ENCODE data around the gene PRKCD. TPM values are rescaled to one million over a fixed set of nuclear protein-coding genes. Genes with fewer than 3 reads are reported as not detected.

The PRKCD gene
- total RNA-seq, 1 donor from 2014 or later = 3.7 TPM

DNA sequence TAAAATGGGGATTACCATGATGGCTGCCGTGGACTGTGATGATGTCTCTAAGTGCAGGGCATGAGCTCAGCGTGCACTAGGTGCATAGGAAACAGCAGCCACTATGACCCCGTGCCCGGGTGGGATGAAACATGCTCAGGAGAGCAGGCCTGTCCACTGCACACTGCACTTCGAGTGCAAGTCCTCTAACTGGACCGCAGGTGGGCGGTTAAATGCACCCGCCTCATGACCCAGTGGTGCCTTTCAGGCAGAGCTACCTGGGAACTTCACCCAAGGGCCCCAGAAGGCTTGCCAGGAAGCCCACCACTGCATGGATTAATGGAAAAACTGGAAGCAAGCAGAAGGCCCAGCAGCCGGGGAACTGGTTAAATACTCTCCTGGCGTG lies 34.0 kb downstream of the PRKCD start:
- peaks cover 0 to 3% (median under 1%) of the 10 kb centered on the region in 3 donors for H3K27me3 ChIP-seq (ENCODE audit: control insufficient read depth in 3 of 3, insufficient read depth in 3 of 3, low read length in 3 of 3)
- no peak overlapping the region for H3K4me3 ChIP-seq (ENCODE audit: low read length in 3 of 3)
- no peak overlapping the region for H3K27ac ChIP-seq (ENCODE audit: low read depth, low read length)
- peaks cover 0 to 2% (median under 1%) of the 10 kb centered on the region in 3 donors for H3K36me3 ChIP-seq (ENCODE audit: control insufficient read depth in 3 of 3, insufficient read depth in 3 of 3, low read length in 3 of 3)
- H3K4me1 ChIP-seq (ENCODE audit: control insufficient read depth in 3 of 3, insufficient read depth in 3 of 3, low read length in 3 of 3) = peaks cover 16 to 31% (median 21%) of the 10 kb centered on the region in 3 donors
- H3K9me3 ChIP-seq (ENCODE audit: control insufficient read depth in 3 of 3, low read length in 3 of 3) = no peaks in the 10 kb centered on the region
- H3K9ac ChIP-seq (ENCODE audit: low read depth in 1 of 3, low read length in 3 of 3) = peak overlapping the region in 1 of 3 donors; percentile 45

- no peak overlapping the region for H3K4me3 ChIP-seq (ENCODE audit: low read length in 3 of 3)
- no peak overlapping the region for H3K27ac ChIP-seq (ENCODE audit: low read depth, low read length)
- H3K27me3 ChIP-seq (ENCODE audit: control insufficient read depth in 3 of 3, insufficient read depth in 3 of 3, low read length in 3 of 3) = peaks cover 2 to 3% (median 3%) of the 10 kb centered on the region in 3 donors
- peaks cover 0 to 2% (median 0%) of the 10 kb centered on the region in 3 donors for H3K36me3 ChIP-seq (ENCODE audit: control insufficient read depth in 3 of 3, insufficient read depth in 3 of 3, low read length in 3 of 3)
- H3K9me3 ChIP-seq (ENCODE audit: control insufficient read depth in 3 of 3, low read length in 3 of 3) = no peaks in the 10 kb centered on the region
- no peak overlapping the region for H3K9ac ChIP-seq (ENCODE audit: low read depth in 1 of 3, low read length in 3 of 3)
- peaks cover 16 to 31% (median 21%) of the 10 kb centered on the region in 3 donors for H3K4me1 ChIP-seq (ENCODE audit: control insufficient read depth in 3 of 3, insufficient read depth in 3 of 3, low read length in 3 of 3)
Observed at GRCh38 chr3:53195602-53196574, 34.9 kb downstream of the PRKCD start.

DNA sequence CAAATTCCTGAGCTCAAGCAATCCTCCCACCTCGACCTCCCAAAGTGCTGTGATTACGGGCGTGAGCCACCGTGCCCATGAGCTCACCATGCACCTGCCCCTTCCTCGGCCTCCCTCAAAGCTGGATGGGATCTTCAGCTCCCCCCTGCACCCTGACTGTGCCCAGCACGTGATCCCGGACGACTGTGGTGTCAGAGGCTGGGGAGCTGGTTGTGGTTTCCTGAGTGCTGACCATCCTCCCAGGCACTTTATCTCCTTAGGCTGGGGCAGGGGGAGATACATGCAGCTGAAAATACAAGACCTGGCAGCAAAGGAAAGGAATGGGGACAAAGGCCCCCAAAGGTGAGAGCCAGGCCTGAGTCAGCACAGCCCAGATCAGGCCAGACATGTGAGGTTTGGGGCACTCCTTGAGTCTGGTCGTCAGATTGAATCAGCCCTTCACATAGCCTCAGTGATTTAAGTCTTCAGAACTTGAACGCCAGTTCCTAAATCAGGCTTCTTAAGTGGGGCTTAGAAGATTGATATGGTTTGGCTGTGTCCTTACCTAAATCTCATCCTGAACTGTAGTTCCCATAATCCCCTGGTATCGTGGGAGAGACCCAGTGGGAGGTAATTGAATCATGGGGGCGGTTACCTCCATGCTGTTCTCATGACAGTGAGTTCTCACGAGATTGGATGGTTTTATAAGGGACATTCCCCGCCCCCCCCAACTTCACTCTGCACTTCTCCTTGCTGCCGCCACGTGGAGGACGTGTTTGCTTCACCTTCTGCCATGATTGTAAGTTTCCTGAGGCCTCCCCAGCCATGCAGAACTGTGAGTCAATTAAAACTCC lies 35.8 kb downstream of the PRKCD start:
- H3K36me3 ChIP-seq (ENCODE audit: control insufficient read depth in 3 of 3, insufficient read depth in 3 of 3, low read length in 3 of 3) = peaks cover 0 to 2% (median 0%) of the 10 kb centered on the region in 3 donors
- H3K9me3 ChIP-seq (ENCODE audit: control insufficient read depth in 3 of 3, low read length in 3 of 3) = no peaks in the 10 kb centered on the region
- no peak overlapping the region for H3K9ac ChIP-seq (ENCODE audit: low read depth in 1 of 3, low read length in 3 of 3)
- peaks cover 2 to 3% (median 3%) of the 10 kb centered on the region in 3 donors for H3K27me3 ChIP-seq (ENCODE audit: control insufficient read depth in 3 of 3, insufficient read depth in 3 of 3, low read length in 3 of 3)
- H3K4me3 ChIP-seq (ENCODE audit: low read length in 3 of 3) = no peak overlapping the region
- peaks cover 16 to 31% (median 21%) of the 10 kb centered on the region in 3 donors for H3K4me1 ChIP-seq (ENCODE audit: control insufficient read depth in 3 of 3, insufficient read depth in 3 of 3, low read length in 3 of 3)
- no peak overlapping the region for H3K27ac ChIP-seq (ENCODE audit: low read depth, low read length)

DNA sequence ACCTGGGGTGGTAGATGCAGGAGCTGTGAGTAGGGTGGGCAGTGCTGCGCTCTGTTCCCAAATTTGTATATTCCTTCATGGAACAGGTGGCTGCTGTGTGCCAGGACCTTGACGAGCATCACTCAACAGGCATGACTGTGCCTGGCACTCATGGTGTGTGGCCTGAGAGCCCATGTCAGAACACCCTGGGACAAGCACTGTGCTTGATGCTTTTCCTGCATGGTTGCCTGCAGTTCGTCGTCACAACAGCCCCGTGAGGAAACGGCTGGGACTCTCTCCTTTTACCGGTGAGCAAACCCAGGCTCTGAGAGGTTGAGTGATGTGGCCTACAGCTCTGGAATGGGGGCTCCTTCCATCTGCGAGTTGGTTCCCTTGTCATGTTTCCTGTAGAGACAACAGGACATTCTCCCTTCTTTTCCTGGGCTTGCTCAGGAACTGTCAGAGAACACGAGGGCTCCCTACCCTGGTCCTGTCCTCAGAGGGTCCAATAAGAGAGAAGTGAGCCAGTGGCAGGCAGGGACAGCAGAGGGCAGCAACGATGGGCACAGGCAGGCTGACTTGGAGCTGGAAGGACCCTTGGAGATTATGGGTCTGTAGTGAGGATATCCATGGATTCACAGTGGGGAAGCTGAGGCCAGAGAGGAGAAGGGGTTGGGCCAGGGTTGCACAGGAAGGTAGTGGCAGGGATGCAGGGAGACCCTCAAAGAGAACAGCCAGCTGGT lies 37.4 kb downstream of the PRKCD start:
- H3K9me3 ChIP-seq (ENCODE audit: control insufficient read depth in 3 of 3, low read length in 3 of 3) = no peaks in the 10 kb centered on the region
- no peaks in the 10 kb centered on the region for H3K36me3 ChIP-seq (ENCODE audit: control insufficient read depth in 3 of 3, insufficient read depth in 3 of 3, low read length in 3 of 3)
- H3K27ac ChIP-seq (ENCODE audit: low read depth, low read length) = no peak overlapping the region
- H3K4me3 ChIP-seq (ENCODE audit: low read length in 3 of 3) = no peak overlapping the region
- H3K9ac ChIP-seq (ENCODE audit: low read depth in 1 of 3, low read length in 3 of 3) = peak overlapping the region in 1 of 3 donors; percentile 25
- peaks cover 2 to 3% (median 3%) of the 10 kb centered on the region in 3 donors for H3K27me3 ChIP-seq (ENCODE audit: control insufficient read depth in 3 of 3, insufficient read depth in 3 of 3, low read length in 3 of 3)
- peaks cover 16 to 28% (median 19%) of the 10 kb centered on the region in 3 donors for H3K4me1 ChIP-seq (ENCODE audit: control insufficient read depth in 3 of 3, insufficient read depth in 3 of 3, low read length in 3 of 3)

DNA sequence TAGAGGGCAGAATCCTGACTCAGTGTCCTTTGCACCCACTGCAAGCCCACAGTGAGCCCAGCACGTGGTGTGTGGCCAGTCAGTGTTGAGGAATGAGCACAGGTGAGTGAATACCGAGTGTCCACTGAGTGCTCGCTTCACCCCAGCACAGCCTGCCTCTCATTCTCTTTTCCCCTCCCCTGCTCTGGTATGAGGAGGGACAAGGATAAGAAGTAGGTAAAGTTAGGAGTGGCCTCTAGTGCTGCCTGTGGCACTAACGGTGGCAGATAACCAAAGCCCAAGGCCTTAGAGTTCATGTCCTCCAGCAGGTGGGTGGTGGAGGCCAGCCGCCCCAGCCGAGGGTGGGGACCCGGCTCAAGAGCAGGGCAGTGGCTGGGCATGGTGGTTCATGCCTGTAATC lies 38.0 kb downstream of the PRKCD start:
- Histone ChIP-seq H3K27me3 (ENCODE audit: control insufficient read depth in 3 of 3, insufficient read depth in 3 of 3, low read length in 3 of 3) (peaks cover 2 to 3% (median 3%) of the 10 kb centered on the region in 3 donors), H3K36me3 (ENCODE audit: control insufficient read depth in 3 of 3, insufficient read depth in 3 of 3, low read length in 3 of 3) (no peaks in the 10 kb centered on the region), H3K9me3 (ENCODE audit: control insufficient read depth in 3 of 3, low read length in 3 of 3) (no peaks in the 10 kb centered on the region), H3K4me3 (ENCODE audit: low read length in 3 of 3) (no peak overlapping the region), H3K27ac (ENCODE audit: low read depth, low read length) (no peak overlapping the region), H3K9ac (ENCODE audit: low read depth in 1 of 3, low read length in 3 of 3) (no peak overlapping the region), H3K4me1 (ENCODE audit: control insufficient read depth in 3 of 3, insufficient read depth in 3 of 3, low read length in 3 of 3) (peaks cover 11 to 23% (median 14%) of the 10 kb centered on the region in 3 donors)

- no peak overlapping the region for H3K9ac ChIP-seq (ENCODE audit: low read depth in 1 of 3, low read length in 3 of 3)
- H3K4me3 ChIP-seq (ENCODE audit: low read length in 3 of 3) = no peak overlapping the region
- H3K36me3 ChIP-seq (ENCODE audit: control insufficient read depth in 3 of 3, insufficient read depth in 3 of 3, low read length in 3 of 3) = no peaks in the 10 kb centered on the region
- peaks cover 5 to 14% (median 6%) of the 10 kb centered on the region in 3 donors for H3K4me1 ChIP-seq (ENCODE audit: control insufficient read depth in 3 of 3, insufficient read depth in 3 of 3, low read length in 3 of 3)
- no peak overlapping the region for H3K27ac ChIP-seq (ENCODE audit: low read depth, low read length)
- H3K9me3 ChIP-seq (ENCODE audit: control insufficient read depth in 3 of 3, low read length in 3 of 3) = no peaks in the 10 kb centered on the region
- peaks cover 2 to 3% (median 3%) of the 10 kb centered on the region in 3 donors for H3K27me3 ChIP-seq (ENCODE audit: control insufficient read depth in 3 of 3, insufficient read depth in 3 of 3, low read length in 3 of 3)
Observed at GRCh38 chr3:53199834-53200233, 38.8 kb downstream of the PRKCD start.

DNA sequence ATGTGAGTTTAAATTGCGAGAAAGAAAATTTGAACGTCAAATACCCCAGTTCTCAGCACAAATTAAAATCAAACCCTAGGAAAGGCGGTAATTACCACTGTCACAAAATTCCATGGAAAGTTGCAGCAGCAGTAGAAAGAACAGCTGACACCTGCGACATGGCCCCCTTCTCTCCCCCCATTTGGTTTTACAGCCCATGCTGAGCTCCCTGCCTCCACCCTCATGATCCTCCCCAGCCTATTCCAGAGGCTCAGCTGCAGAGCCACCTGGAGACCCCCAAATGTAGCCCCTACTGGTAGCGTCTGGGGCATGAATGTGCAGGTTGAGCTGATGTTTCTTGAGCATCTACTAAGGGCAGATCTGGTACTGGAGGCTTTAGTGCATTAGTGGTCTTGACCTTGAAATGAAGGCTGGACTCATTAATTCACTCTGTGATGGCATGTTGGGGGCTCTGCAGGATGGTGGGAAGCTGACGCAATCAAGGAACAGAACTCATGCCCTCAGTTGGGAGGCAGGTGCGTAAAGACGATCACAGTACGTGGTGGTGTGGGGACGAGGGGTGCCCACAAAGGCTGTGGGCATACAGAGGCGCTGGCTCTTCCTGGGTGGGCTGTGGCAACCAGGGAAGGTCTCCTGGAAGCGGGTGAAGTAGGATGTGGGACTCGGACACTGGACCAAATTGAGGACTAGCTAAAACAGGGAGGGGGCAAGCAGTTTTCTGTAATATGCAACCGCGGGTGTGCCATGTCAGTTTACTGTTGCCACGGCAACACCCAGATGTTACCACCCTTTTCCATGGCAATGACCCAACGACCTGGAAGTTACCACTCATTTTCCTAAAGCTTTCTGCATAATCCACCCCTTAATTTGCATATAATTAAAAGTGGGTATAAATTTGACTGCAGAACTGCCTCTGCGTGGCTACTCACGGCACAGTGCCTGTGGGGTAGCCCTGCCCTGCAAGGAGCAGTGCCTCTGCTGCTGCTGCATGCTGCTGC lies 39.8 kb downstream of the PRKCD start:
- Histone ChIP-seq H3K27ac (ENCODE audit: low read depth, low read length) (no peak overlapping the region), H3K36me3 (ENCODE audit: control insufficient read depth in 3 of 3, insufficient read depth in 3 of 3, low read length in 3 of 3) (no peaks in the 10 kb centered on the region), H3K9ac (ENCODE audit: low read depth in 1 of 3, low read length in 3 of 3) (no peak overlapping the region), H3K4me3 (ENCODE audit: low read length in 3 of 3) (no peak overlapping the region), H3K9me3 (ENCODE audit: control insufficient read depth in 3 of 3, low read length in 3 of 3) (no peaks in the 10 kb centered on the region), H3K4me1 (ENCODE audit: control insufficient read depth in 3 of 3, insufficient read depth in 3 of 3, low read length in 3 of 3) (peaks cover under 1 to 8% (median under 1%) of the 10 kb centered on the region in 3 donors), H3K27me3 (ENCODE audit: control insufficient read depth in 3 of 3, insufficient read depth in 3 of 3, low read length in 3 of 3) (peaks cover under 1 to 3% (median 2%) of the 10 kb centered on the region in 3 donors)

- H3K36me3 ChIP-seq (ENCODE audit: control insufficient read depth in 3 of 3, insufficient read depth in 3 of 3, low read length in 3 of 3) = no peaks in the 10 kb centered on the region
- no peaks in the 10 kb centered on the region for H3K9me3 ChIP-seq (ENCODE audit: control insufficient read depth in 3 of 3, low read length in 3 of 3)
- no peak overlapping the region for H3K27ac ChIP-seq (ENCODE audit: low read depth, low read length)
- H3K4me1 ChIP-seq (ENCODE audit: control insufficient read depth in 3 of 3, insufficient read depth in 3 of 3, low read length in 3 of 3) = no peaks in the 10 kb centered on the region
- H3K9ac ChIP-seq (ENCODE audit: low read depth in 1 of 3, low read length in 3 of 3) = no peak overlapping the region
- no peak overlapping the region for H3K4me3 ChIP-seq (ENCODE audit: low read length in 3 of 3)
- peaks cover 0 to 3% (median 2%) of the 10 kb centered on the region in 3 donors for H3K27me3 ChIP-seq (ENCODE audit: control insufficient read depth in 3 of 3, insufficient read depth in 3 of 3, low read length in 3 of 3)
Observed at GRCh38 chr3:53202331-53203015, 41.5 kb downstream of the PRKCD start.
